GM12875 (cell line): Measurements from ENCODE around the gene SLC41A1.
A peak's percentile ranks its signal among the peaks of the same experiment; 100 is the strongest.

Experiments used
- H3K4me3 ChIP-seq: one replicate; pipeline ENCODE4 v1.5.1; 2011; ENCODE audit warnings: low read depth, low read length, control low read depth
- CTCF ChIP-seq: IDR thresholded peaks from 2 replicates; pipeline ENCODE4 v1.5.1; 2011; ENCODE audit warnings: low read depth, mild to moderate bottlenecking, control low read depth, inconsistent platforms, low read length, moderate library complexity, borderline replicate concordance; ENCODE audit not compliant: insufficient read depth

The SLC41A1 gene

GRCh38 chr1:205756552-205756951 lies 56.4 kb downstream of the SLC41A1 start:
- H3K4me3 ChIP-seq, result no peak overlapping the region
- no peak for TF ChIP-seq CTCF

GRCh38 chr1:205754857-205755256 lies 58.1 kb downstream of the SLC41A1 start:
- no peak overlapping the region for H3K4me3 ChIP-seq
- no peak for TF ChIP-seq CTCF

- TF ChIP-seq CTCF, result no peak
- H3K4me3 ChIP-seq, result no peak overlapping the region
Measured at GRCh38 chr1:205751036-205751651, 61.9 kb downstream of the SLC41A1 start.

- TF ChIP-seq CTCF, result no peak
- H3K4me3 ChIP-seq, result peak within 1 kb of the TSS; percentile 91
Measured at GRCh38 chr1:205750138-205751035, 62.6 kb downstream of the SLC41A1 start, which contains the start of gene NUCKS1. TSS of gene NUCKS1 (minus strand) at chr1:205750182. CDS start at chr1:205749973, 209 bp downstream.

GRCh38 chr1:205749234-205750137 lies 63.5 kb downstream of the SLC41A1 start:
- peak overlapping the region; percentile 91 for H3K4me3 ChIP-seq
- no peak for TF ChIP-seq CTCF

- H3K4me3 ChIP-seq, result peak overlapping the region; percentile 91
- no peak for TF ChIP-seq CTCF
Measured at GRCh38 chr1:205748403-205749233, 64.4 kb downstream of the SLC41A1 start.
